HCT116 (cell line): ENCODE data around the gene CLCN5. TPM values are rescaled to one million over a fixed set of nuclear protein-coding genes. Genes with fewer than 3 reads are reported as not detected.

Experiments used
- ATAC-seq: fragments of 200-7000 bp; cut with Tn5 transposase; 2 replicates; pipeline ENCODE4 v1.9.1; 2020; ENCODE audit warnings: mild to moderate bottlenecking, moderate library complexity
- BruUV-seq: library from RNA; stranded (reverse); fragments of 400-500 nt; replicated peaks from 2 replicates; lab custom pipeline; 2021; lab: Mats Ljungman, UMichigan
- CTCF ChIA-PET: fragments of 300-600 bp; sonication (Branson Sonifier 250); formaldehyde crosslinking; loops from one replicate; lab custom pipeline; 2021; ENCODE audit warnings: antibody characterized with exemption; lab: Charles Lee
- POLR2A ChIA-PET: fragments of 300-600, 350-600 bp; sonication (Branson Sonifier 250); formaldehyde crosslinking; loops from one replicate; lab custom pipeline; 2021; ENCODE audit warnings: antibody characterized with exemption; lab: Charles Lee
- RAD21 ChIA-PET, 2 experiments: fragments of 300-600 bp; sonication (Branson Sonifier 250); formaldehyde crosslinking; loops; one replicate each; lab custom pipeline; 2023; ENCODE audit warnings: low total read pairs in 2 of 2; ENCODE audit not compliant: uncharacterized antibody in 2 of 2, unreplicated experiment in 2 of 2, low non-redundant PET in 1 of 2; lab: Charles Lee
- DNase-seq: peaks from one replicate; pipeline ENCODE4 v3.0.0-alpha.2; 2010; ENCODE audit warnings: low read depth, low spot score
- H2AFZ ChIP-seq: fragments of 200-600 bp; shearing (Covaris generic), sonication (generic); 2 replicates; pipeline ENCODE4 v1.6.1; 2017; ENCODE audit warnings: low read depth, mixed run types, mixed read lengths, antibody characterized with exemption, low read length; ENCODE audit not compliant: poor library complexity, severe bottlenecking
- H3K27ac ChIP-seq: 2 replicates; pipeline ENCODE4 v1.5.1; 2012; ENCODE audit warnings: low read depth, low read length
- H3K27me3 ChIP-seq: fragments of 200-600 bp; sonication (generic); 2 replicates; pipeline ENCODE4 v1.6.1; 2016; ENCODE audit warnings: mixed run types, low read length, mixed read lengths; ENCODE audit not compliant: insufficient read depth
- H3K36me3 ChIP-seq, 2 experiments: fragments of 200-500 bp in 1 of 2; fragments of 200-600 bp in 1 of 2; sonication (Bioruptor generic) in 1 of 2; sonication (generic) in 1 of 2; 2 replicates each; pipeline versions ENCODE4 v1.5.1 to v1.6.1; 2014 to 2016; ENCODE audit warnings: low read length in 2 of 2, inconsistent platforms in 1 of 2, mixed read lengths in 1 of 2, mixed run types in 1 of 2; ENCODE audit not compliant: insufficient read depth in 2 of 2, control insufficient read depth in 1 of 2
- H3K4me1 ChIP-seq, 2 experiments: fragments of 200-600 bp in 1 of 2; sonication (generic) in 1 of 2; 2 replicates each; pipeline versions ENCODE4 v1.5.1 to v1.6.1; 2012 to 2017; ENCODE audit warnings: low read length in 2 of 2, inconsistent platforms in 1 of 2, mild to moderate bottlenecking in 1 of 2, mixed read lengths in 1 of 2, mixed run types in 1 of 2, moderate library complexity in 1 of 2; ENCODE audit not compliant: insufficient read depth in 2 of 2, control insufficient read depth in 1 of 2
- H3K4me2 ChIP-seq: fragments of 200-600 bp; sonication (generic); 2 replicates; pipeline ENCODE4 v1.6.1; 2017; ENCODE audit warnings: mixed run types, low read length, mixed read lengths
- H3K4me3 ChIP-seq, 2 experiments: fragments of 200-600 bp in 1 of 2; sonication (generic) in 1 of 2; replicated peaks in 1 of 2; 2 replicates each; pipeline ENCODE4 v1.5.1; 2011 to 2016; ENCODE audit warnings: low read length in 2 of 2, control low read depth in 1 of 2, low read depth in 1 of 2, mild to moderate bottlenecking in 1 of 2, mixed read lengths in 1 of 2, mixed run types in 1 of 2
- H3K79me2 ChIP-seq: fragments of 200-600 bp; sonication (generic); 2 replicates; pipeline ENCODE4 v1.6.1; 2017; ENCODE audit warnings: mild to moderate bottlenecking, mixed run types, low read length, moderate library complexity, mixed read lengths; ENCODE audit not compliant: insufficient read depth
- H3K9ac ChIP-seq: fragments of 200-600 bp; sonication (generic); 2 replicates; pipeline ENCODE4 v1.6.1; 2016; ENCODE audit warnings: low read length, mixed read lengths
- H3K9me2 ChIP-seq: fragments of 200-600 bp; sonication (generic), shearing (Covaris generic); 2 replicates; pipeline ENCODE4 v1.6.1; 2017; ENCODE audit warnings: mixed run types, mild to moderate bottlenecking, moderate library complexity; ENCODE audit not compliant: insufficient read depth
- H3K9me3 ChIP-seq, 2 experiments: fragments of 200-500 bp in 1 of 2; fragments of 200-600 bp in 1 of 2; sonication (Bioruptor generic) in 1 of 2; sonication (generic) in 1 of 2; 2 replicates each; pipeline ENCODE4 v1.6.1; 2014 to 2017; ENCODE audit warnings: low read length in 2 of 2, mixed read lengths in 2 of 2, inconsistent platforms in 1 of 2, low read depth in 1 of 2, mild to moderate bottlenecking in 1 of 2, mixed run types in 1 of 2, moderate library complexity in 1 of 2; ENCODE audit not compliant: control insufficient read depth in 1 of 2, insufficient read depth in 1 of 2
- H4K20me1 ChIP-seq: fragments of 200-600 bp; sonication (generic), shearing (Covaris generic); 2 replicates; pipeline ENCODE4 v1.6.1; 2017; ENCODE audit warnings: mixed run types, mild to moderate bottlenecking, moderate library complexity; ENCODE audit not compliant: insufficient read depth
- CBX3 ChIP-seq: IDR thresholded peaks from 2 replicates; pipeline ENCODE4 v1.6.1; 2012; ENCODE audit warnings: low read depth
- CEBPB ChIP-seq: IDR thresholded peaks from 2 replicates; pipeline ENCODE4 v1.6.1; 2012; ENCODE audit warnings: low read depth
- EGR1 ChIP-seq: IDR thresholded peaks from 2 replicates; pipeline ENCODE4 v1.6.1; 2012; ENCODE audit warnings: low read depth
- EZH2 ChIP-seq: fragments of 200-600 bp; sonication (generic); IDR thresholded peaks from 2 replicates; pipeline ENCODE4 v1.6.1; 2017; ENCODE audit warnings: antibody characterized with exemption, mixed run types
- EZH2phosphoT487 ChIP-seq: fragments of 200-600 bp; IDR thresholded peaks from 2 replicates; pipeline ENCODE4 v1.6.1; 2018; ENCODE audit warnings: antibody characterized with exemption, borderline replicate concordance
- FOSL1 ChIP-seq: IDR thresholded peaks from 2 replicates; pipeline ENCODE4 v1.6.1; 2012; ENCODE audit warnings: low read depth
- JUND ChIP-seq: IDR thresholded peaks from 2 replicates; pipeline ENCODE4 v1.6.1; 2012
- POLR2A ChIP-seq: IDR thresholded peaks from 2 replicates; pipeline ENCODE4 v1.7.0; 2011; ENCODE audit warnings: borderline replicate concordance; ENCODE audit not compliant: insufficient read depth, insufficient read length; ENCODE audit errors: extremely low read depth
- POLR2AphosphoS5 ChIP-seq: IDR thresholded peaks from 2 replicates; pipeline ENCODE4 v1.6.1; 2011; ENCODE audit warnings: mild to moderate bottlenecking, low read depth, low read length, moderate library complexity
- SP1 ChIP-seq: IDR thresholded peaks from 2 replicates; pipeline ENCODE4 v1.6.1; 2012; ENCODE audit warnings: low read depth
- SRF ChIP-seq: IDR thresholded peaks from 2 replicates; pipeline ENCODE4 v1.6.1; 2012; ENCODE audit warnings: low read depth
- ZFX ChIP-seq: fragments of 450-650 bp; IDR thresholded peaks from 2 replicates; pipeline ENCODE4 v1.6.1; 2017
- ZNF274 ChIP-seq: fragments of 200-500 bp; sonication (Bioruptor generic); IDR thresholded peaks from 2 replicates; pipeline ENCODE4 v1.6.1; 2014; ENCODE audit warnings: mild to moderate bottlenecking, low read depth, low read length, inconsistent platforms
- intact Hi-C: fragments of 100-400 bp; cut with micrococcal nuclease; formaldehyde crosslinking; loops from 2 replicates; pipeline ENCODE4 v1.10.0; 2022
- total RNA-seq: library from RNA; stranded (reverse); gene quantifications from one replicate; pipeline ENCODE4 v1.2.1, GENCODE V29; 2021; ENCODE audit not compliant: unreplicated experiment
- TF ChIP-seq, protein P1 (sequence below), 3 experiments: fragments of 200-600 bp in 1 of 3; sonication (generic) in 1 of 3; IDR thresholded peaks in 2 of 3; conservative IDR thresholded peaks in 1 of 3; 2 replicates each; pipeline ENCODE4 v1.5.1; 2012 to 2017; ENCODE audit warnings: low read depth in 2 of 3, low read length in 2 of 3, antibody characterized with exemption in 1 of 3, borderline replicate concordance in 1 of 3, control low read depth in 1 of 3, mild to moderate bottlenecking in 1 of 3, mixed read lengths in 1 of 3, mixed run types in 1 of 3, moderate library complexity in 1 of 3; ENCODE audit not compliant: insufficient read depth in 1 of 3
- TF ChIP-seq, protein P2 (sequence below): IDR thresholded peaks from 2 replicates; pipeline ENCODE4 v1.6.1; 2011; ENCODE audit warnings: mild to moderate bottlenecking, low read length, moderate library complexity; ENCODE audit not compliant: insufficient replicate concordance; ENCODE audit errors: extremely low read depth
- TF ChIP-seq, protein P3 (sequence below): IDR thresholded peaks from 2 replicates; pipeline ENCODE4 v1.6.1; 2012
- TF ChIP-seq, protein P4 (sequence below): IDR thresholded peaks from 2 replicates; pipeline ENCODE4 v1.6.1; 2012; ENCODE audit warnings: low read depth

The CLCN5 gene
- total RNA-seq, 1 experiment from 2014 or later, result 6.1 TPM

DNA sequence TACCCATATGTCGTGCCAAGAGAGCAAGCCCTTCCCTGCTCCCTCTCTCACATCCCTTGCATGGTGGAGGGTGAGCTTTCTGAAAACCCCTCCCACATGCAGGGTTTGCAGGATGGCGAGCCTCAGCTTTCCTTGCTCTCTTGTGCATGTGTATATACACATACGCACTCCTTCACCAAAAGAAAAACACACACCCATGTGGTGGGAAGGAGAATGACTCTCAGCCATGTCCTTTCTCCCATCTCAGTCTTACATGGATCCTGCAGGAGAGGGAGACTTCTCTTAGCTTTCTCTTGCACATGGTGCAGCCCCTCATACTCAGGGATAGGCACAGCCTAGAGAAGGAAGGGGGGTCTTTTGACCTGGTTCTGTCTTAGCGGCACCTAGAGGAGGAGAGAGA lies 81.1 kb downstream of the CLCN5 start:
- ATAC-seq (no peak), DNase-seq (no peak)
- no TSS peak for BruUV-seq
- Histone ChIP-seq H3K4me3 (no peak overlapping the region), H3K9me2 (no peaks in the 10 kb centered on the region), H3K36me3 (no peaks in the 10 kb centered on the region), H3K9ac (no peak overlapping the region), H4K20me1 (no peaks in the 10 kb centered on the region), H2AFZ (no peak overlapping the region), H3K27me3 (no peaks in the 10 kb centered on the region), H3K9me3 (no peaks in the 10 kb centered on the region), H3K4me1 (no peaks in the 10 kb centered on the region), H3K27ac (no peak overlapping the region), H3K4me2 (no peak overlapping the region), H3K79me2 (no peaks in the 10 kb centered on the region)
- intact Hi-C loops, result no loop called here
- CTCF ChIA-PET, result no interaction called here
- POLR2A ChIA-PET, result no interaction called here
- RAD21 ChIA-PET, result no interaction called here
- TF ChIP-seq SRF (no peak), ZFX (no peak), EZH2phosphoT487 (no peak), CBX3 (no peak), CEBPB (no peak), EZH2 (no peak), SP1 (no peak), ZNF274 (no peak), POLR2AphosphoS5 (no peak), JUND (no peak), EGR1 (no peak), POLR2A (no peak), FOSL1 (no peak)
- TF ChIP-seq, protein P1, sequence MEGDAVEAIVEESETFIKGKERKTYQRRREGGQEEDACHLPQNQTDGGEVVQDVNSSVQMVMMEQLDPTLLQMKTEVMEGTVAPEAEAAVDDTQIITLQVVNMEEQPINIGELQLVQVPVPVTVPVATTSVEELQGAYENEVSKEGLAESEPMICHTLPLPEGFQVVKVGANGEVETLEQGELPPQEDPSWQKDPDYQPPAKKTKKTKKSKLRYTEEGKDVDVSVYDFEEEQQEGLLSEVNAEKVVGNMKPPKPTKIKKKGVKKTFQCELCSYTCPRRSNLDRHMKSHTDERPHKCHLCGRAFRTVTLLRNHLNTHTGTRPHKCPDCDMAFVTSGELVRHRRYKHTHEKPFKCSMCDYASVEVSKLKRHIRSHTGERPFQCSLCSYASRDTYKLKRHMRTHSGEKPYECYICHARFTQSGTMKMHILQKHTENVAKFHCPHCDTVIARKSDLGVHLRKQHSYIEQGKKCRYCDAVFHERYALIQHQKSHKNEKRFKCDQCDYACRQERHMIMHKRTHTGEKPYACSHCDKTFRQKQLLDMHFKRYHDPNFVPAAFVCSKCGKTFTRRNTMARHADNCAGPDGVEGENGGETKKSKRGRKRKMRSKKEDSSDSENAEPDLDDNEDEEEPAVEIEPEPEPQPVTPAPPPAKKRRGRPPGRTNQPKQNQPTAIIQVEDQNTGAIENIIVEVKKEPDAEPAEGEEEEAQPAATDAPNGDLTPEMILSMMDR (IDR thresholded peaks at IDR 0.05 in 2 of 3, conservative IDR thresholded peaks at IDR 0.05 in 1 of 3; ENCODE audit: borderline replicate concordance in 1 of 3, insufficient read depth in 1 of 3, low read depth in 2 of 3, low read length in 2 of 3), result no peak
- TF ChIP-seq, protein P2, sequence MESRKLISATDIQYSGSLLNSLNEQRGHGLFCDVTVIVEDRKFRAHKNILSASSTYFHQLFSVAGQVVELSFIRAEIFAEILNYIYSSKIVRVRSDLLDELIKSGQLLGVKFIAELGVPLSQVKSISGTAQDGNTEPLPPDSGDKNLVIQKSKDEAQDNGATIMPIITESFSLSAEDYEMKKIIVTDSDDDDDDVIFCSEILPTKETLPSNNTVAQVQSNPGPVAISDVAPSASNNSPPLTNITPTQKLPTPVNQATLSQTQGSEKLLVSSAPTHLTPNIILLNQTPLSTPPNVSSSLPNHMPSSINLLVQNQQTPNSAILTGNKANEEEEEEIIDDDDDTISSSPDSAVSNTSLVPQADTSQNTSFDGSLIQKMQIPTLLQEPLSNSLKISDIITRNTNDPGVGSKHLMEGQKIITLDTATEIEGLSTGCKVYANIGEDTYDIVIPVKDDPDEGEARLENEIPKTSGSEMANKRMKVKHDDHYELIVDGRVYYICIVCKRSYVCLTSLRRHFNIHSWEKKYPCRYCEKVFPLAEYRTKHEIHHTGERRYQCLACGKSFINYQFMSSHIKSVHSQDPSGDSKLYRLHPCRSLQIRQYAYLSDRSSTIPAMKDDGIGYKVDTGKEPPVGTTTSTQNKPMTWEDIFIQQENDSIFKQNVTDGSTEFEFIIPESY, result no peak
- TF ChIP-seq, protein P3, sequence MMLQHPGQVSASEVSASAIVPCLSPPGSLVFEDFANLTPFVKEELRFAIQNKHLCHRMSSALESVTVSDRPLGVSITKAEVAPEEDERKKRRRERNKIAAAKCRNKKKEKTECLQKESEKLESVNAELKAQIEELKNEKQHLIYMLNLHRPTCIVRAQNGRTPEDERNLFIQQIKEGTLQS, result no peak
- TF ChIP-seq, protein P4, sequence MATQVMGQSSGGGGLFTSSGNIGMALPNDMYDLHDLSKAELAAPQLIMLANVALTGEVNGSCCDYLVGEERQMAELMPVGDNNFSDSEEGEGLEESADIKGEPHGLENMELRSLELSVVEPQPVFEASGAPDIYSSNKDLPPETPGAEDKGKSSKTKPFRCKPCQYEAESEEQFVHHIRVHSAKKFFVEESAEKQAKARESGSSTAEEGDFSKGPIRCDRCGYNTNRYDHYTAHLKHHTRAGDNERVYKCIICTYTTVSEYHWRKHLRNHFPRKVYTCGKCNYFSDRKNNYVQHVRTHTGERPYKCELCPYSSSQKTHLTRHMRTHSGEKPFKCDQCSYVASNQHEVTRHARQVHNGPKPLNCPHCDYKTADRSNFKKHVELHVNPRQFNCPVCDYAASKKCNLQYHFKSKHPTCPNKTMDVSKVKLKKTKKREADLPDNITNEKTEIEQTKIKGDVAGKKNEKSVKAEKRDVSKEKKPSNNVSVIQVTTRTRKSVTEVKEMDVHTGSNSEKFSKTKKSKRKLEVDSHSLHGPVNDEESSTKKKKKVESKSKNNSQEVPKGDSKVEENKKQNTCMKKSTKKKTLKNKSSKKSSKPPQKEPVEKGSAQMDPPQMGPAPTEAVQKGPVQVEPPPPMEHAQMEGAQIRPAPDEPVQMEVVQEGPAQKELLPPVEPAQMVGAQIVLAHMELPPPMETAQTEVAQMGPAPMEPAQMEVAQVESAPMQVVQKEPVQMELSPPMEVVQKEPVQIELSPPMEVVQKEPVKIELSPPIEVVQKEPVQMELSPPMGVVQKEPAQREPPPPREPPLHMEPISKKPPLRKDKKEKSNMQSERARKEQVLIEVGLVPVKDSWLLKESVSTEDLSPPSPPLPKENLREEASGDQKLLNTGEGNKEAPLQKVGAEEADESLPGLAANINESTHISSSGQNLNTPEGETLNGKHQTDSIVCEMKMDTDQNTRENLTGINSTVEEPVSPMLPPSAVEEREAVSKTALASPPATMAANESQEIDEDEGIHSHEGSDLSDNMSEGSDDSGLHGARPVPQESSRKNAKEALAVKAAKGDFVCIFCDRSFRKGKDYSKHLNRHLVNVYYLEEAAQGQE, result no peak
